Neural cell (in vitro differentiated cells): Measurements from ENCODE around the gene PRXL2B. TPM values are rescaled to one million over a fixed set of nuclear protein-coding genes. Genes with fewer than 3 reads are reported as not detected.

Experiments used
- H2AFZ ChIP-seq: fragments of 200-600, 300-800 bp; sonication (generic), shearing (Covaris generic); 2 replicates; pipeline ENCODE4 v1.6.0; 2014; ENCODE audit warnings: low read depth, mild to moderate bottlenecking, antibody characterized with exemption, low read length, moderate library complexity
- H3F3A ChIP-seq: fragments of 200-600 bp; shearing (Covaris generic); 2 replicates; pipeline ENCODE4 v1.6.1; 2016; ENCODE audit warnings: mild to moderate bottlenecking, moderate library complexity, mixed read lengths, antibody characterized with exemption, low read length; ENCODE audit not compliant: insufficient read depth, poor library complexity, severe bottlenecking
- H3K27ac ChIP-seq: fragments of 200-600, 300-800 bp; sonication (generic), shearing (Covaris generic); 2 replicates; pipeline ENCODE4 v1.5.1; 2014; ENCODE audit warnings: mild to moderate bottlenecking, low read length, moderate library complexity
- H3K27me3 ChIP-seq: fragments of 300-800, 200-600 bp; sonication (generic), shearing (Covaris generic); 2 replicates; pipeline ENCODE4 v1.6.0; 2014; ENCODE audit warnings: mild to moderate bottlenecking, low read depth, low read length, moderate library complexity; ENCODE audit not compliant: insufficient read depth
- H3K36me3 ChIP-seq: fragments of 300-800, 200-600 bp; sonication (generic), shearing (Covaris generic); 2 replicates; pipeline ENCODE4 v1.5.1; 2014; ENCODE audit warnings: mild to moderate bottlenecking, antibody characterized with exemption, low read length, moderate library complexity; ENCODE audit not compliant: insufficient read depth
- H3K4me2 ChIP-seq: fragments of 300-800, 200-600 bp; sonication (generic), shearing (Covaris generic); 2 replicates; pipeline ENCODE4 v1.6.0; 2014; ENCODE audit warnings: mild to moderate bottlenecking, low read length
- H3K4me3 ChIP-seq: fragments of 300-800, 200-600 bp; sonication (generic), shearing (Covaris generic); 2 replicates; pipeline ENCODE4 v1.5.1; 2014; ENCODE audit warnings: mild to moderate bottlenecking, low read length, moderate library complexity
- H3K79me2 ChIP-seq: fragments of 200-600 bp; shearing (Covaris generic); replicated peaks from 2 replicates; pipeline ENCODE4 v1.6.0; 2014; ENCODE audit warnings: mild to moderate bottlenecking, low read length, moderate library complexity; ENCODE audit not compliant: insufficient read depth
- H3K9ac ChIP-seq: fragments of 300-800, 200-600 bp; sonication (generic), shearing (Covaris generic); 2 replicates; pipeline ENCODE4 v1.6.1; 2016; ENCODE audit warnings: mild to moderate bottlenecking, low read length, mixed read lengths
- H3K9me2 ChIP-seq: fragments of 200-600 bp; shearing (Covaris generic); 2 replicates; pipeline ENCODE4 v1.6.1; 2016; ENCODE audit warnings: mild to moderate bottlenecking, low read length, mixed read lengths; ENCODE audit not compliant: insufficient read depth
- H3K9me3 ChIP-seq: fragments of 200-600, 300-800 bp; sonication (generic), shearing (Covaris generic); 2 replicates; pipeline ENCODE4 v1.6.1; 2016; ENCODE audit warnings: mild to moderate bottlenecking, mixed run types, low read length, moderate library complexity, mixed read lengths
- H4K20me1 ChIP-seq: fragments of 200-600 bp; shearing (Covaris generic); 2 replicates; pipeline ENCODE4 v1.6.1; 2016; ENCODE audit warnings: mild to moderate bottlenecking, mixed run types; ENCODE audit not compliant: insufficient read depth
- EP300 ChIP-seq: fragments of 450-650 bp; conservative IDR thresholded peaks from 2 replicates; pipeline ENCODE4 v1.6.1; 2014; ENCODE audit warnings: antibody characterized with exemption, mild to moderate bottlenecking, moderate library complexity; ENCODE audit not compliant: poor library complexity, severe bottlenecking
- EZH2 ChIP-seq: fragments of 200-600, 300-800 bp; shearing (Covaris generic), sonication (generic); IDR thresholded peaks from 2 replicates; pipeline ENCODE4 v1.6.1; 2014; ENCODE audit warnings: antibody characterized with exemption, low read length, borderline replicate concordance, mild to moderate bottlenecking; ENCODE audit not compliant: insufficient read depth, poor library complexity, severe bottlenecking
- MXI1 ChIP-seq: fragments of 450-650 bp; conservative IDR thresholded peaks from 2 replicates; pipeline ENCODE4 v1.6.1; 2014; ENCODE audit warnings: antibody characterized with exemption, mild to moderate bottlenecking; ENCODE audit not compliant: poor library complexity, severe bottlenecking
- POLR2AphosphoS5 ChIP-seq: IDR thresholded peaks from 2 replicates; pipeline ENCODE4 v1.6.1; 2012
- RAD21 ChIP-seq: fragments of 450-650 bp; conservative IDR thresholded peaks from 2 replicates; pipeline ENCODE4 v1.6.1; 2014; ENCODE audit warnings: antibody characterized with exemption, mild to moderate bottlenecking, moderate library complexity
- SMC3 ChIP-seq: fragments of 450-650 bp; conservative IDR thresholded peaks from 2 replicates; pipeline ENCODE4 v1.6.1; 2014; ENCODE audit warnings: antibody characterized with exemption, mild to moderate bottlenecking, moderate library complexity; ENCODE audit not compliant: poor library complexity
- TAF1 ChIP-seq: IDR thresholded peaks from 2 replicates; pipeline ENCODE4 v1.6.1; 2012; ENCODE audit warnings: low read depth
- polyA plus RNA-seq: library from polyadenylated mRNA; depleted of rRNA; stranded (reverse); fragments of >200 nt; gene quantifications from 2 replicates; pipeline ENCODE4 v1.2.3, GENCODE V29; 2014
- TF ChIP-seq, protein P1 (sequence below): IDR thresholded peaks from 2 replicates; pipeline ENCODE4 v1.6.1; 2012; ENCODE audit warnings: borderline replicate concordance
- TF ChIP-seq, protein P2 (sequence below): fragments of 450-650 bp; IDR thresholded peaks from 2 replicates; pipeline ENCODE4 v1.5.1; 2014; ENCODE audit warnings: antibody characterized with exemption, mild to moderate bottlenecking, moderate library complexity; ENCODE audit not compliant: poor library complexity, severe bottlenecking

Gene PRXL2B
- polyA plus RNA-seq, 1 donor from 2014 or later, result 29.0 TPM

GRCh38 chr1:2589431-2590232 lies 3.1 kb downstream of the PRXL2B start:
- no peaks in the 10 kb centered on the region for H3K79me2 ChIP-seq
- no peak overlapping the region for H2AFZ ChIP-seq
- H4K20me1 ChIP-seq, result no peaks in the 10 kb centered on the region
- H3F3A ChIP-seq, result no peaks in the 10 kb centered on the region
- no peak overlapping the region for H3K4me2 ChIP-seq
- no peaks in the 10 kb centered on the region for H3K9me3 ChIP-seq
- H3K4me3 ChIP-seq, result no peak overlapping the region
- no peak overlapping the region for H3K27ac ChIP-seq
- H3K27me3 ChIP-seq, result no peaks in the 10 kb centered on the region
- no peak overlapping the region for H3K9ac ChIP-seq
- no peaks in the 10 kb centered on the region for H3K36me3 ChIP-seq
- TF ChIP-seq POLR2AphosphoS5 (no peak), EZH2 (no peak)
- no peaks in the 10 kb centered on the region for H3K9me2 ChIP-seq

DNA sequence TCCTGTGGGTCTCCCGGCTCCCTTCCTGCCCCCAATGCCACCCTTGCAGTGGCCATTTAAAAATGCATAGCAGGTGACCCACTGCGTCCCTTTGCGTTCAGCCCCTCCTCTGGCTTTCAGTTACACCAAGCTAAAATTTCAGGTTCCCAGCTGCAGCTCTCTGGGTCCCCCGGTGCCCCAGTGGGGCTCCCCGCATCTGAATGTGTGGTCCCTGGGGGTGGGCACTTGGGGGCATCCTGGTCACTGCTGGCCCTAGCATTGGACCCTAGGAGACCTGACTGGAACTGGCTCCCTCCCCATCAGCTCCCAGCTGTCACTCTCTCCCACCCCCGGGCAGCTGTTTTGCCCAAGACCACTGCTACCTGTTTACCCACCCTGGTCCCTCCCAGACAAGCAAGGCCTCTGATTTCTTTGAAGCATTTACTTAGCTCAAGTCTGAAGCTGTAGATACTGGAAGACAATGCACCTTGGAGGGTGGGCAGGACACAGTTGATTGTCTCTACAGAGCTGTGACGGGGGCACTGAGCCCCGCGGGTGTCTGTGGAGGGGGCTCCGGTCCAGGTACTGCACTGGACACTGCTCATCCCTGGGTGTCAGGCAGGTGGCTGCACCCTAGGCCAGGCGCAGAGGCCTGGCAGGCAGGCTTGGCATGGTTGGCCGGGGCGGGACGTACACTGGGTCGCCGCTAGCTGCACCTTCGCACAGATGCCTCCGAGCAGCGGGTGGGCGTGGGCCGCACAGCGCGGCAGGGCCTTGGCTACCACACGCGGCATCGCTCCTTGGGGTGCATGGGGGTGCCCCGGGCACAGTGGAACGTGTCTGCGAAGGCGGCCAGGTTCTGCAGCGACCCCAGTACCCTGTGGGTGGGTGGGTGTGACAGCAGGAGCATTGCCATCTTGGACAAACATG lies 3.9 kb downstream of the PRXL2B start:
- Histone ChIP-seq H3K79me2 (no peaks in the 10 kb centered on the region), H3K4me2 (no peak overlapping the region), H3K36me3 (no peaks in the 10 kb centered on the region), H3K4me3 (no peak overlapping the region), H3K9me2 (no peaks in the 10 kb centered on the region), H4K20me1 (no peaks in the 10 kb centered on the region), H3K9ac (no peak overlapping the region), H3K27me3 (no peaks in the 10 kb centered on the region), H2AFZ (no peak overlapping the region), H3F3A (no peaks in the 10 kb centered on the region), H3K9me3 (no peaks in the 10 kb centered on the region), H3K27ac (no peak overlapping the region)
- no peak for TF ChIP-seq SMC3
- no peak for TF ChIP-seq RAD21
- TF ChIP-seq, protein P1, sequence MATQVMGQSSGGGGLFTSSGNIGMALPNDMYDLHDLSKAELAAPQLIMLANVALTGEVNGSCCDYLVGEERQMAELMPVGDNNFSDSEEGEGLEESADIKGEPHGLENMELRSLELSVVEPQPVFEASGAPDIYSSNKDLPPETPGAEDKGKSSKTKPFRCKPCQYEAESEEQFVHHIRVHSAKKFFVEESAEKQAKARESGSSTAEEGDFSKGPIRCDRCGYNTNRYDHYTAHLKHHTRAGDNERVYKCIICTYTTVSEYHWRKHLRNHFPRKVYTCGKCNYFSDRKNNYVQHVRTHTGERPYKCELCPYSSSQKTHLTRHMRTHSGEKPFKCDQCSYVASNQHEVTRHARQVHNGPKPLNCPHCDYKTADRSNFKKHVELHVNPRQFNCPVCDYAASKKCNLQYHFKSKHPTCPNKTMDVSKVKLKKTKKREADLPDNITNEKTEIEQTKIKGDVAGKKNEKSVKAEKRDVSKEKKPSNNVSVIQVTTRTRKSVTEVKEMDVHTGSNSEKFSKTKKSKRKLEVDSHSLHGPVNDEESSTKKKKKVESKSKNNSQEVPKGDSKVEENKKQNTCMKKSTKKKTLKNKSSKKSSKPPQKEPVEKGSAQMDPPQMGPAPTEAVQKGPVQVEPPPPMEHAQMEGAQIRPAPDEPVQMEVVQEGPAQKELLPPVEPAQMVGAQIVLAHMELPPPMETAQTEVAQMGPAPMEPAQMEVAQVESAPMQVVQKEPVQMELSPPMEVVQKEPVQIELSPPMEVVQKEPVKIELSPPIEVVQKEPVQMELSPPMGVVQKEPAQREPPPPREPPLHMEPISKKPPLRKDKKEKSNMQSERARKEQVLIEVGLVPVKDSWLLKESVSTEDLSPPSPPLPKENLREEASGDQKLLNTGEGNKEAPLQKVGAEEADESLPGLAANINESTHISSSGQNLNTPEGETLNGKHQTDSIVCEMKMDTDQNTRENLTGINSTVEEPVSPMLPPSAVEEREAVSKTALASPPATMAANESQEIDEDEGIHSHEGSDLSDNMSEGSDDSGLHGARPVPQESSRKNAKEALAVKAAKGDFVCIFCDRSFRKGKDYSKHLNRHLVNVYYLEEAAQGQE, result no peak

DNA sequence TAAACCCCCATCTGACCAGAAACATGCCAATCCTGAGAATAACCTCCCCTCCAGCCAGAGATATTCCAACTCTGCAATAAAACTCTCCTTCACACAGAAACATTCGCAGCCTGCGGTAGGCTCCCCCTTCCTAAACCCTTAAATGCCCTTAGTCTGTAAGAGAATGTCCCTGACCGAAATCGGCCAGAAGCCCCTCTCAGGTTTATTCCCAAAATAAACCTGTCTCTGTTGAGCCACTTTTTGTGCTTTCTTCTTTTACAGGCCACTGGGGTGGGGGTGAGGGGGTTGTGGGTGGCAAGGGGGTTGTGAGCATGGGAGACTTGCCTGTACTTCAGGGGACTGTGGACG lies 4.6 kb downstream of the PRXL2B start:
- H3K9me3 ChIP-seq, result no peaks in the 10 kb centered on the region
- no peak for TF ChIP-seq POLR2AphosphoS5
- TF ChIP-seq, protein P2, sequence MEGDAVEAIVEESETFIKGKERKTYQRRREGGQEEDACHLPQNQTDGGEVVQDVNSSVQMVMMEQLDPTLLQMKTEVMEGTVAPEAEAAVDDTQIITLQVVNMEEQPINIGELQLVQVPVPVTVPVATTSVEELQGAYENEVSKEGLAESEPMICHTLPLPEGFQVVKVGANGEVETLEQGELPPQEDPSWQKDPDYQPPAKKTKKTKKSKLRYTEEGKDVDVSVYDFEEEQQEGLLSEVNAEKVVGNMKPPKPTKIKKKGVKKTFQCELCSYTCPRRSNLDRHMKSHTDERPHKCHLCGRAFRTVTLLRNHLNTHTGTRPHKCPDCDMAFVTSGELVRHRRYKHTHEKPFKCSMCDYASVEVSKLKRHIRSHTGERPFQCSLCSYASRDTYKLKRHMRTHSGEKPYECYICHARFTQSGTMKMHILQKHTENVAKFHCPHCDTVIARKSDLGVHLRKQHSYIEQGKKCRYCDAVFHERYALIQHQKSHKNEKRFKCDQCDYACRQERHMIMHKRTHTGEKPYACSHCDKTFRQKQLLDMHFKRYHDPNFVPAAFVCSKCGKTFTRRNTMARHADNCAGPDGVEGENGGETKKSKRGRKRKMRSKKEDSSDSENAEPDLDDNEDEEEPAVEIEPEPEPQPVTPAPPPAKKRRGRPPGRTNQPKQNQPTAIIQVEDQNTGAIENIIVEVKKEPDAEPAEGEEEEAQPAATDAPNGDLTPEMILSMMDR, result no peak
- no peak for TF ChIP-seq EP300
- no peak for TF ChIP-seq SMC3
- no peak for TF ChIP-seq RAD21
- TF ChIP-seq MXI1, result no peak
- TF ChIP-seq, protein P1, result no peak
- TF ChIP-seq TAF1, result no peak
- TF ChIP-seq EZH2, result no peak

More for the DNA sequence above, 4.6 kb downstream of the PRXL2B start:
- no peak overlapping the region for H3K4me2 ChIP-seq
- H3K4me3 ChIP-seq, result no peak overlapping the region
- no peak overlapping the region for H2AFZ ChIP-seq
- H4K20me1 ChIP-seq, result no peaks in the 10 kb centered on the region
- no peak overlapping the region for H3K9ac ChIP-seq
- no peaks in the 10 kb centered on the region for H3K9me2 ChIP-seq
- H3K79me2 ChIP-seq, result no peaks in the 10 kb centered on the region
- H3K36me3 ChIP-seq, result no peaks in the 10 kb centered on the region
- H3K27me3 ChIP-seq, result no peaks in the 10 kb centered on the region
- H3K27ac ChIP-seq, result no peak overlapping the region
- no peaks in the 10 kb centered on the region for H3F3A ChIP-seq
